GM12865 (cell line): ENCODE measurements around the gene ARRB1.

Source experiments
- DNase-seq: peaks from one replicate; pipeline ENCODE4 v3.0.0; 2010; ENCODE audit warnings: low read depth
- H3K4me3 ChIP-seq: 2 replicates; pipeline ENCODE4 v1.5.1; 2011; ENCODE audit warnings: mild to moderate bottlenecking, low read depth, low read length, control low read depth
- TF ChIP-seq, protein P1 (sequence below): IDR thresholded peaks from 2 replicates; pipeline ENCODE4 v1.5.1; 2011; ENCODE audit warnings: low read length, control low read depth, low read depth, inconsistent platforms; ENCODE audit not compliant: insufficient read depth; ENCODE audit errors: missing control alignments

The ARRB1 gene

DNA sequence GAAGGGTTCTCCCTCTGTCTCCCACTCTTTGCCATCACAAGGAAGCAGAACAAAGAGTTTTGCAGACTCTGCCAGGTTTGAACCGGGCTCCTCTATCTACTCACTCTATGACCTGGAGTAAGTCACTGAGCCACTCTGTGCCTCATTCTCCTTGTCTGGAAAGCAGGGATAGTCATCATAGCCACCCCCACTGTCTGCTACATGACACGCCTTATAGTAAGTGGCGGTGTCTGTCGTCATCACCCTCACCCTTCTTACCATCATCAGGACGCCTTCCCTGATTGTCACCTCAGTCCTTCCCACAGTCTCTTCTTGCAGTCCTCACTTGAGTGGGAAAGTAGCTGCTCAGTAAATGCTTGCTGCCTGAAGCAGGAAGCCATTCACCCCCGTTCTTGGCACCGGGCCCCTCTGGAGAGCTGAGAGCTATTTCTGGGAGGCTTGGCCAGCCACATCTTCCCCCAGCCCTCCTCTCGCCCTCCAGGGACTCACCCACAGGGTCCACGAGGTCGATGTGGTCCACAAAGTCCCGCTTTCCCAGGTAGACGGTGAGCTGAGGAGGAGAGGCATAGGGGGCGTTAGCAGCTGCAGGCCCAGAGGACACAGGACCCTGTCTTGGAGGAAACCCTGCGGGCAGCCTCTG lies 64.5 kb downstream of the ARRB1 start:
- TF ChIP-seq, protein P1, sequence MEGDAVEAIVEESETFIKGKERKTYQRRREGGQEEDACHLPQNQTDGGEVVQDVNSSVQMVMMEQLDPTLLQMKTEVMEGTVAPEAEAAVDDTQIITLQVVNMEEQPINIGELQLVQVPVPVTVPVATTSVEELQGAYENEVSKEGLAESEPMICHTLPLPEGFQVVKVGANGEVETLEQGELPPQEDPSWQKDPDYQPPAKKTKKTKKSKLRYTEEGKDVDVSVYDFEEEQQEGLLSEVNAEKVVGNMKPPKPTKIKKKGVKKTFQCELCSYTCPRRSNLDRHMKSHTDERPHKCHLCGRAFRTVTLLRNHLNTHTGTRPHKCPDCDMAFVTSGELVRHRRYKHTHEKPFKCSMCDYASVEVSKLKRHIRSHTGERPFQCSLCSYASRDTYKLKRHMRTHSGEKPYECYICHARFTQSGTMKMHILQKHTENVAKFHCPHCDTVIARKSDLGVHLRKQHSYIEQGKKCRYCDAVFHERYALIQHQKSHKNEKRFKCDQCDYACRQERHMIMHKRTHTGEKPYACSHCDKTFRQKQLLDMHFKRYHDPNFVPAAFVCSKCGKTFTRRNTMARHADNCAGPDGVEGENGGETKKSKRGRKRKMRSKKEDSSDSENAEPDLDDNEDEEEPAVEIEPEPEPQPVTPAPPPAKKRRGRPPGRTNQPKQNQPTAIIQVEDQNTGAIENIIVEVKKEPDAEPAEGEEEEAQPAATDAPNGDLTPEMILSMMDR = no peak
- no peak for DNase-seq
- H3K4me3 ChIP-seq = no peak overlapping the region

DNA sequence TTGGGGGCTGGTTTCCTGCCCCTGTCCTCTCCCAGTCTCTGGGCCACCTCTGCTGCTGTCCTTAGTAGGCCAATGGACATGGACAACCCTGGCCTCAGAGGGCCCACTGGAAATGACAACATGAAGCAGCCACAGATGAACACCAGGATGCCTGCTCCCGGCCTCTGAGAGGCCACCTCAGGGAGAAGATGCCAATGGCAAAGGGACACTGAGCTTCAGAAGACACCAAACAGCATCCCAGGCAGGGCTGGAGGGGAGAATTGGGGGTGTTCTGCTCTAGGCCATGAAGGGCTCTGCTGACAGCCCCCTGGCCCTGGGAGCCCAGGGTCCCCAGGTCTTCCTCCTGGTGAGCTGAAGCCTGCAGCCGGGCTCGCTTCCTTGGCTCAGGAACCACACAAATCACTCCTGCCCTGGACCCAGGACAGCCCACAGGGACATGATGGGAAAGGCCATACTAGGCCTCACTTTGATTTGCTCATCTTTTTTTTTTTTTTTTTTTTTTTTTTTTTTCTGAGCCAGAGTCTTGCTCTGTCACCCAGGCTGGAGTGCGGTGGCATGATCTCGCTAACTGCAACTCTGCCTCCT lies 65.6 kb downstream of the ARRB1 start:
- no peak overlapping the region for H3K4me3 ChIP-seq
- TF ChIP-seq, protein P1 = no peak
- no peak for DNase-seq

DNA sequence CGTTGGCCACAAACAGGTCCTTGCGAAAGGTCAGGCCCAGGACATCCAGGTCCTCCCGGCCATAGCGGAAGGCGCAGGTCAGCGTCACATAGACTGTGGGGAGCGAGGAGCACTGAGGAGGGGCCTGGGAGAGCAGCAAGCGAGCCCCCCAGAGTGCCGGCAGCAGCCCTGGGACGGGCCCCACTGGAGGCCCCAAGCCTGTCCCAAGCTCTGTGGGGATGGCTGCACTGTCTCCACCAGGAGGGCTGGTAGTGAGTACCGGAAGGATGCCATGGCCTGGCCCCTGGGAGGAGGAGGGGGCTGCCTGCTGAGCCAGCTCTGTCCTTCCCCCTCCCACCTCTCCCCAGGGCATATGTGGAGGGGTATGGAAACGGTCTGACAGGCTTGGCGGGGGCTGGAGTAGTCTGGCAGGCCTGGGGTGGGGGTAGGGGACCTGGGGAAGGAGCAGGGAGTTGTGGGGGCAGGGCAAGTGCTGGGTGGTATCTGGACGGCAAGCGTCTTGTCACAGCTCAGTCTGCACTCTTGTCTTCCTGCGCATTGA lies 68.0 kb downstream of the ARRB1 start:
- TF ChIP-seq, protein P1 = no peak
- no peak overlapping the region for H3K4me3 ChIP-seq
- no peak for DNase-seq

DNA sequence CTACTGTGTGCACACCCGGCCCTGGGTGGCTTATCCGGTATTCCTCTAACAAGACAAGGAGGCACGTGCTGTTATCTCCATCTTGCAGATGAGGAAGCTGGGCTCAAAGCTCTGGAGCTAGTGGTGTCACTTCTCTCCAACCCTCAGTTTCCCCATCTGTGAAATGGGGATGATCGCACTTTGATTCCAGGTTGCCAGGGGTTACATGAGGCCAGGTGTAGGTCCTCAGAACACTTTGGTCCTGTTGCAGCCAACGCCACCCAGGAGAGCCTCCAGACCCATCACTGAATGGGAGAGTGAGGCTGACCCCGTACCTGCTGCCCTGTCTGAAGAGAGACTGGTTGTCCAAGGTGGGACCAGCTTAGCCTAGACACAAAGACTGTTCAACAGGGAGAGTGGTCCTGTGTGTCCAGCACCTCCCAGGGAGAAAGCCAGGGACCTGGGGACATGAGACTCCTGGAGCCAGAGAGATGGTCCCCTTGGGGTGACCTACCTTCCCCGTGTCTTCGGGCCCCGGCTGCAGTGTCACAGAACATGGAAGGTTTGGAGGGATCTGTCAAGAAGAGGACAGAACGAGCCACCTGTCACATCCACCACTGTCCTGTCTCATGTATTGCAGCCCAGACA lies 69.9 kb downstream of the ARRB1 start:
- no peak for DNase-seq
- TF ChIP-seq, protein P1 = no peak
- no peak overlapping the region for H3K4me3 ChIP-seq

DNA sequence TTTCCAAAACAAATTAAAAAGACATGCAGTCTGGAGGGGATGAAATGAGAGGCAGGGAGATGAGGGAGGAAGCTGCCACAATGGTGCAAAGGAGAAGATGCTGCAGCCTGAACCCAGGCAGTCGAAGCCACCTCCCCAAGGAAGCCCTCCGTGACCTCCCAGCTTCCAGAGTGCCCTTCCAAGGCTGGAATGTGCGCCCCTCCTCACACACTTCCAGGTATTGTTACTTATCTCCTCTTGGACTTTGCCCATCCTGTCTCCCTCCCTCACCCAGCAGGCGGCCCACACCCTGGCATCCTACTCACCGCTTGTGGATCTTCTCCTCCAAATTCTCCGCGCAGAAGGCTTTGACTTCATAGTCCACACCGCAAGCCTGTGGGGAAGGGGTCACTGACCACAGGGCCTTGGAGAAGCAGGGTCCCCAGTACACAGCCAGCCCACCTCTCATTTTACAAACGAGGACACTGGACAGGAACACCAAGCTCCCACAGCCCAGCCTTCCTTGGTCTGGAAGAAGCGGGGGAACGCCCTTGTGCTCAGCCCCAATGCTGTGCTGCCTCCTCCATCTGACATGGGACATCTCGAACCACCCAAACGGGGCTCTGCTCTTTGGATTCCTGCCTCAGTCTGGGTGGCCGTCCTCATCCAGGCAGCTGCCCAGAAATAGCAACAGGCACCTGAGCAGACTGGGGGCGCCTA lies 70.5 kb downstream of the ARRB1 start:
- H3K4me3 ChIP-seq = no peak overlapping the region
- DNase-seq = no peak

DNA sequence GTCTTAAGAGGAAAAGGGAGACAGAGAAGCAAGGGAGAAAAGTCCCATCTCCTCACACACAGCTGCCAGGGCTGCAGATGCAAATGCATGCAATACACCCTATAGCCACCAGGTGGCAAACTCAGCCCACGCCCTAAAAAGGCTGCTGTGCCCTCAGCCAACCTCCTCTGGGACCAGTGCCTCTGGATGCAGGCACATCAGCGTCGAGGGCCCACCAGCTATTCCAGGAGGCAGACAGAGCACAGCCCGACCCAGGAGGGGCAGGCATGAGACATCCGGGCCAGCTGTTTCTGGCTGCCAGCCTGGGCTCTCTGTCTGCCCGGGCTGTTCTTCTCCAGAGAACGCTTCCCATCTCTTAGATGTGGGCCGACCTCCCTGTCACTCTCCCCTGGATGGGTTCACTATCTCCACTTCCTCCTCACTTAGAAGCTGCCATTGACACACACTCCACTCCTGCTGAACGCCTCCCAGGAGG lies 71.2 kb downstream of the ARRB1 start:
- H3K4me3 ChIP-seq = no peak overlapping the region
- peak; percentile 70 for DNase-seq
- TF ChIP-seq, protein P1 = peak; percentile 95

More for the DNA sequence above, 70.5 kb downstream of the ARRB1 start:
- TF ChIP-seq, protein P1 = no peak
